ENCODE results near the gene BBC3. TPM values are rescaled to one million over a fixed set of nuclear protein-coding genes. Genes with fewer than 3 reads are reported as not detected.

BBC3 gene
- total RNA-seq, 1 donor from 2014 or later: 54.6 TPM

- Histone ChIP-seq H3K27me3 (ENCODE audit: insufficient read depth, low read length) (no peaks in the 10 kb centered on the region), H3K79me2 (ENCODE audit: insufficient read depth, low read length) (peaks cover 5% of the 10 kb centered on the region), H3K36me3 (ENCODE audit: insufficient read depth, low read length) (no peaks in the 10 kb centered on the region), H3K4me2 (ENCODE audit: low read length) (no peak overlapping the region), H3K4me3 (ENCODE audit: insufficient read depth, low read depth, low read length) (no peak overlapping the region), H4K20me1 (ENCODE audit: insufficient read depth, low read length) (no peaks in the 10 kb centered on the region), H3K9me3 (ENCODE audit: insufficient read depth, low read depth, low read length) (no peaks in the 10 kb centered on the region), H2AFZ (ENCODE audit: low read depth, low read length) (no peak overlapping the region), H3K27ac (ENCODE audit: low read depth, low read length) (no peak overlapping the region), H3K9ac (ENCODE audit: low read length) (no peak overlapping the region), H3K4me1 (ENCODE audit: insufficient read depth, low read length) (peaks cover 26% of the 10 kb centered on the region)
- TF ChIP-seq EZH2 (IDR thresholded peaks at IDR 0.05; ENCODE audit: insufficient read depth, low read length): no peak
- no peak for TF ChIP-seq CTCF (IDR thresholded peaks at IDR 0.05; ENCODE audit: insufficient read depth, low read depth, low read length)
- Mint-ChIP-seq H3K36me3 (ENCODE audit: low read depth, unreplicated experiment) (no peaks in the 10 kb centered on the region), H3K27ac (ENCODE audit: unreplicated experiment) (no peak overlapping the region), H3K4me1 (ENCODE audit: low read depth, unreplicated experiment) (peaks cover 17% of the 10 kb centered on the region), H3K9me3 (ENCODE audit: unreplicated experiment) (peaks cover 2% of the 10 kb centered on the region), H3K4me3 (ENCODE audit: unreplicated experiment) (no peak overlapping the region), H3K27me3 (ENCODE audit: low read depth, unreplicated experiment) (no peaks in the 10 kb centered on the region)
- FAIRE-seq (no peak), DNase-seq (ENCODE audit: low read depth) (no peak)
Observed at GRCh38 chr19:47236072-47236675, 5.2 kb upstream of the BBC3 start.

- Histone ChIP-seq H3K4me3 (ENCODE audit: insufficient read depth, low read depth, low read length) (peak overlapping the region; percentile 55), H2AFZ (ENCODE audit: low read depth, low read length) (peak overlapping the region; percentile 59), H3K27me3 (ENCODE audit: insufficient read depth, low read length) (no peaks in the 10 kb centered on the region), H3K4me1 (ENCODE audit: insufficient read depth, low read length) (peaks cover 34% of the 10 kb centered on the region), H3K27ac (ENCODE audit: low read depth, low read length) (peak overlapping the region; percentile 94), H3K4me2 (ENCODE audit: low read length) (peak overlapping the region; percentile 89), H4K20me1 (ENCODE audit: insufficient read depth, low read length) (peaks cover 20% of the 10 kb centered on the region), H3K79me2 (ENCODE audit: insufficient read depth, low read length) (peaks cover 32% of the 10 kb centered on the region), H3K9ac (ENCODE audit: low read length) (peak overlapping the region; percentile 88), H3K9me3 (ENCODE audit: insufficient read depth, low read depth, low read length) (no peaks in the 10 kb centered on the region), H3K36me3 (ENCODE audit: insufficient read depth, low read length) (no peaks in the 10 kb centered on the region)
- H3K4me1 Mint-ChIP-seq (ENCODE audit: low read depth, unreplicated experiment): peaks cover 14% of the 10 kb centered on the region
- FAIRE-seq (no peak), DNase-seq (ENCODE audit: low read depth) (peak; percentile 72)
- no peak for TF ChIP-seq EZH2 (IDR thresholded peaks at IDR 0.05; ENCODE audit: insufficient read depth, low read length)
- no peak for TF ChIP-seq CTCF (IDR thresholded peaks at IDR 0.05; ENCODE audit: insufficient read depth, low read depth, low read length)
- H3K27me3 Mint-ChIP-seq (ENCODE audit: low read depth, unreplicated experiment): no peaks in the 10 kb centered on the region
- H3K36me3 Mint-ChIP-seq (ENCODE audit: low read depth, unreplicated experiment): no peaks in the 10 kb centered on the region
- H3K9me3 Mint-ChIP-seq (ENCODE audit: unreplicated experiment): peaks cover 2% of the 10 kb centered on the region
- peak overlapping the region; percentile 84 for H3K4me3 Mint-ChIP-seq (ENCODE audit: unreplicated experiment)
- peak overlapping the region; percentile 97 for H3K27ac Mint-ChIP-seq (ENCODE audit: unreplicated experiment)
Observed at GRCh38 chr19:47232422-47233211, 1.6 kb upstream of the BBC3 start.
